GM12878 (cell line): ENCODE measurements around the gene TMEM217.
"Not testable (repeated sequence)": the region's sequence is repeated elsewhere in the genome, so short reads cannot be mapped to it uniquely, and the experiment has no call there.

ENCODE experiments used
- EGR1 ChIP-seq, 2 experiments: IDR thresholded peaks; 1 replicate in 1 of 2; 2 replicates in 1 of 2; pipeline ENCODE4 v1.6.1; 2011 to 2012; ENCODE audit warnings: low read depth in 2 of 2, low read length in 2 of 2, borderline replicate concordance in 1 of 2, mild to moderate bottlenecking in 1 of 2, moderate library complexity in 1 of 2
- EZH2 ChIP-seq: IDR thresholded peaks from 2 replicates; pipeline ENCODE4 v1.6.1; 2012; ENCODE audit warnings: low read depth, mild to moderate bottlenecking, control low read depth, inconsistent platforms, low read length, borderline replicate concordance; ENCODE audit not compliant: control insufficient read depth
- HCFC1 ChIP-seq: fragments of 150-350 bp; IDR thresholded peaks from 2 replicates; pipeline ENCODE4 v1.6.1; 2014; ENCODE audit warnings: low read length
- JUND ChIP-seq: IDR thresholded peaks from 2 replicates; pipeline ENCODE4 v1.6.1; 2012; ENCODE audit warnings: low read depth, mild to moderate bottlenecking, low read length, improper control_type of control experiment, moderate library complexity
- MYB ChIP-seq: fragments of 150-350 bp; IDR thresholded peaks from 2 replicates; pipeline ENCODE4 v1.6.1; 2014; ENCODE audit warnings: mild to moderate bottlenecking, low read depth, low read length, borderline replicate concordance
- NFYB ChIP-seq: IDR thresholded peaks from 2 replicates; pipeline ENCODE4 v1.6.1; 2011; ENCODE audit warnings: low read depth, mild to moderate bottlenecking, low read length, improper control_type of control experiment, moderate library complexity; ENCODE audit not compliant: insufficient read depth
- NRF1 ChIP-seq: conservative IDR thresholded peaks from 2 replicates; pipeline ENCODE4 v1.6.1; 2011; ENCODE audit warnings: mild to moderate bottlenecking, low read depth, low read length, improper control_type of control experiment
- POLR2A ChIP-seq: IDR thresholded peaks from 2 replicates; pipeline ENCODE4 v1.6.1; 2011; ENCODE audit warnings: low read depth, mild to moderate bottlenecking, low read length
- POLR2AphosphoS5 ChIP-seq: IDR thresholded peaks from 2 replicates; pipeline ENCODE4 v1.6.1; 2011; ENCODE audit warnings: mild to moderate bottlenecking, low read length, inconsistent platforms
- RELA ChIP-seq: fragments of 450-650 bp; IDR thresholded peaks from 2 replicates; pipeline ENCODE4 v1.8.0; 2014; ENCODE audit warnings: borderline replicate concordance; ENCODE audit not compliant: partially characterized antibody
- TF ChIP-seq, protein P1 (sequence below): fragments of 450-650 bp; IDR thresholded peaks from 2 replicates; pipeline ENCODE4 v1.6.1; 2014; ENCODE audit warnings: mild to moderate bottlenecking
- TF ChIP-seq, protein P2 (sequence below): IDR thresholded peaks from 2 replicates; pipeline ENCODE4 v1.6.1; 2012; ENCODE audit warnings: low read length, inconsistent platforms
- TF ChIP-seq, protein P3 (sequence below): fragments of 450-650 bp; IDR thresholded peaks from 2 replicates; pipeline ENCODE4 v1.6.1; 2017; ENCODE audit warnings: antibody characterized with exemption, mild to moderate bottlenecking, moderate library complexity
- TF ChIP-seq, protein P4 (sequence below), 3 experiments: IDR thresholded peaks in 2 of 3; conservative IDR thresholded peaks in 1 of 3; 2 replicates each; pipeline ENCODE4 v1.5.1; 2011; ENCODE audit warnings: low read depth in 3 of 3, low read length in 3 of 3, mild to moderate bottlenecking in 3 of 3, control low read depth in 2 of 3, moderate library complexity in 2 of 3, inconsistent platforms in 1 of 3, mixed read lengths in 1 of 3; ENCODE audit not compliant: control insufficient read depth in 2 of 3, insufficient read depth in 1 of 3; ENCODE audit errors: extremely low read depth in 1 of 3

DNA sequence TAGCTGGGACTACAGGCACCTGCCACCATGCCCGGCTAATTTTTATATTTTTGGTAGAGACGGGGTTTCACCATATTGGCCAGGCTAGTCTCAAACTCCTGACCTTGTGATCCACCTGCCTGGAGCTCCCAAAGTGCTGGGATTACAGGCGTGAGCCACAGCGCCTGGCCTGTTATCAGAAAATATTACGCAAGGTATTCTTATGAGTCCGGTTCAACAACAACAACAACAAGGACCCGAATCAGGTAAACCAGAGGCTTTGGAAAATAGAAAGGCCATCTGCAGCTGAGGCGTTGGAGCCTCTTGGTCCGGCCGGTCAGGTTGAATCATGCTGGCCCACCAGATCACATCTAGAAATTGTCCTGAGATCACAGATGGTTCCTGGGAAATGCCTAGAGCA is 49.5 kb upstream of the TMEM217 start:
- TF ChIP-seq, protein P1, sequence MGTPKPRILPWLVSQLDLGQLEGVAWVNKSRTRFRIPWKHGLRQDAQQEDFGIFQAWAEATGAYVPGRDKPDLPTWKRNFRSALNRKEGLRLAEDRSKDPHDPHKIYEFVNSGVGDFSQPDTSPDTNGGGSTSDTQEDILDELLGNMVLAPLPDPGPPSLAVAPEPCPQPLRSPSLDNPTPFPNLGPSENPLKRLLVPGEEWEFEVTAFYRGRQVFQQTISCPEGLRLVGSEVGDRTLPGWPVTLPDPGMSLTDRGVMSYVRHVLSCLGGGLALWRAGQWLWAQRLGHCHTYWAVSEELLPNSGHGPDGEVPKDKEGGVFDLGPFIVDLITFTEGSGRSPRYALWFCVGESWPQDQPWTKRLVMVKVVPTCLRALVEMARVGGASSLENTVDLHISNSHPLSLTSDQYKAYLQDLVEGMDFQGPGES = not testable (repeated sequence)
- not testable (repeated sequence) for TF ChIP-seq EZH2; POLR2A; NRF1; RELA; JUND; HCFC1; MYB; EGR1 (IDR thresholded peaks at IDR 0.05; ENCODE audit: borderline replicate concordance in 1 of 2, low read depth in 2 of 2, low read length in 2 of 2); NFYB; POLR2AphosphoS5
- TF ChIP-seq, protein P2, sequence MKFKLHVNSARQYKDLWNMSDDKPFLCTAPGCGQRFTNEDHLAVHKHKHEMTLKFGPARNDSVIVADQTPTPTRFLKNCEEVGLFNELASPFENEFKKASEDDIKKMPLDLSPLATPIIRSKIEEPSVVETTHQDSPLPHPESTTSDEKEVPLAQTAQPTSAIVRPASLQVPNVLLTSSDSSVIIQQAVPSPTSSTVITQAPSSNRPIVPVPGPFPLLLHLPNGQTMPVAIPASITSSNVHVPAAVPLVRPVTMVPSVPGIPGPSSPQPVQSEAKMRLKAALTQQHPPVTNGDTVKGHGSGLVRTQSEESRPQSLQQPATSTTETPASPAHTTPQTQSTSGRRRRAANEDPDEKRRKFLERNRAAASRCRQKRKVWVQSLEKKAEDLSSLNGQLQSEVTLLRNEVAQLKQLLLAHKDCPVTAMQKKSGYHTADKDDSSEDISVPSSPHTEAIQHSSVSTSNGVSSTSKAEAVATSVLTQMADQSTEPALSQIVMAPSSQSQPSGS = not testable (repeated sequence)
- TF ChIP-seq, protein P3, sequence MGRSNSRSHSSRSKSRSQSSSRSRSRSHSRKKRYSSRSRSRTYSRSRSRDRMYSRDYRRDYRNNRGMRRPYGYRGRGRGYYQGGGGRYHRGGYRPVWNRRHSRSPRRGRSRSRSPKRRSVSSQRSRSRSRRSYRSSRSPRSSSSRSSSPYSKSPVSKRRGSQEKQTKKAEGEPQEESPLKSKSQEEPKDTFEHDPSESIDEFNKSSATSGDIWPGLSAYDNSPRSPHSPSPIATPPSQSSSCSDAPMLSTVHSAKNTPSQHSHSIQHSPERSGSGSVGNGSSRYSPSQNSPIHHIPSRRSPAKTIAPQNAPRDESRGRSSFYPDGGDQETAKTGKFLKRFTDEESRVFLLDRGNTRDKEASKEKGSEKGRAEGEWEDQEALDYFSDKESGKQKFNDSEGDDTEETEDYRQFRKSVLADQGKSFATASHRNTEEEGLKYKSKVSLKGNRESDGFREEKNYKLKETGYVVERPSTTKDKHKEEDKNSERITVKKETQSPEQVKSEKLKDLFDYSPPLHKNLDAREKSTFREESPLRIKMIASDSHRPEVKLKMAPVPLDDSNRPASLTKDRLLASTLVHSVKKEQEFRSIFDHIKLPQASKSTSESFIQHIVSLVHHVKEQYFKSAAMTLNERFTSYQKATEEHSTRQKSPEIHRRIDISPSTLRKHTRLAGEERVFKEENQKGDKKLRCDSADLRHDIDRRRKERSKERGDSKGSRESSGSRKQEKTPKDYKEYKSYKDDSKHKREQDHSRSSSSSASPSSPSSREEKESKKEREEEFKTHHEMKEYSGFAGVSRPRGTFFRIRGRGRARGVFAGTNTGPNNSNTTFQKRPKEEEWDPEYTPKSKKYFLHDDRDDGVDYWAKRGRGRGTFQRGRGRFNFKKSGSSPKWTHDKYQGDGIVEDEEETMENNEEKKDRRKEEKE = not testable (repeated sequence)
- TF ChIP-seq, protein P4, sequence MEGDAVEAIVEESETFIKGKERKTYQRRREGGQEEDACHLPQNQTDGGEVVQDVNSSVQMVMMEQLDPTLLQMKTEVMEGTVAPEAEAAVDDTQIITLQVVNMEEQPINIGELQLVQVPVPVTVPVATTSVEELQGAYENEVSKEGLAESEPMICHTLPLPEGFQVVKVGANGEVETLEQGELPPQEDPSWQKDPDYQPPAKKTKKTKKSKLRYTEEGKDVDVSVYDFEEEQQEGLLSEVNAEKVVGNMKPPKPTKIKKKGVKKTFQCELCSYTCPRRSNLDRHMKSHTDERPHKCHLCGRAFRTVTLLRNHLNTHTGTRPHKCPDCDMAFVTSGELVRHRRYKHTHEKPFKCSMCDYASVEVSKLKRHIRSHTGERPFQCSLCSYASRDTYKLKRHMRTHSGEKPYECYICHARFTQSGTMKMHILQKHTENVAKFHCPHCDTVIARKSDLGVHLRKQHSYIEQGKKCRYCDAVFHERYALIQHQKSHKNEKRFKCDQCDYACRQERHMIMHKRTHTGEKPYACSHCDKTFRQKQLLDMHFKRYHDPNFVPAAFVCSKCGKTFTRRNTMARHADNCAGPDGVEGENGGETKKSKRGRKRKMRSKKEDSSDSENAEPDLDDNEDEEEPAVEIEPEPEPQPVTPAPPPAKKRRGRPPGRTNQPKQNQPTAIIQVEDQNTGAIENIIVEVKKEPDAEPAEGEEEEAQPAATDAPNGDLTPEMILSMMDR (IDR thresholded peaks at IDR 0.05 in 2 of 3, conservative IDR thresholded peaks at IDR 0.05 in 1 of 3; ENCODE audit: control insufficient read depth in 2 of 3, extremely low read depth in 1 of 3, insufficient read depth in 1 of 3, low read depth in 3 of 3, low read length in 3 of 3) = not testable (repeated sequence)
